IMR-90 (cell line): ENCODE results near the gene KCNH2.

Experiments used
- BHLHE40 ChIP-seq: fragments of 150-350 bp; IDR thresholded peaks from 2 replicates; pipeline ENCODE4 v1.6.1; 2016; ENCODE audit warnings: mild to moderate bottlenecking, low read depth, low read length
- CEBPB ChIP-seq: IDR thresholded peaks from 2 replicates; pipeline ENCODE4 v1.6.1; 2012; ENCODE audit warnings: low read depth, low read length, improper control_type of control experiment
- CHD1 ChIP-seq: IDR thresholded peaks from 2 replicates; pipeline ENCODE4 v1.6.1; 2012; ENCODE audit warnings: low read depth, low read length, improper control_type of control experiment
- CTCF ChIP-seq: conservative IDR thresholded peaks from 2 replicates; pipeline ENCODE4 v1.5.1; 2012; ENCODE audit warnings: mild to moderate bottlenecking, low read depth, low read length, improper control_type of control experiment
- FOS ChIP-seq: fragments of 150-350 bp; IDR thresholded peaks from 2 replicates; pipeline ENCODE4 v1.6.1; 2016; ENCODE audit warnings: low read depth, low read length
- MXI1 ChIP-seq: IDR thresholded peaks from 2 replicates; pipeline ENCODE4 v1.6.1; 2012; ENCODE audit warnings: low read depth, mild to moderate bottlenecking, low read length, moderate library complexity, borderline replicate concordance
- NFE2L2 ChIP-seq: fragments of 150-350 bp; IDR thresholded peaks from 2 replicates; pipeline ENCODE4 v1.6.1; 2016; ENCODE audit warnings: low read depth, mild to moderate bottlenecking, low read length
- POLR2A ChIP-seq: IDR thresholded peaks from 2 replicates; pipeline ENCODE4 v1.6.1; 2012; ENCODE audit warnings: mild to moderate bottlenecking, low read depth, low read length
- RAD21 ChIP-seq: IDR thresholded peaks from 2 replicates; pipeline ENCODE4 v1.6.1; 2012; ENCODE audit warnings: low read length, improper control_type of control experiment
- RCOR1 ChIP-seq: IDR thresholded peaks from 2 replicates; pipeline ENCODE4 v1.6.1; 2012; ENCODE audit warnings: mild to moderate bottlenecking, low read length, improper control_type of control experiment; ENCODE audit not compliant: insufficient replicate concordance
- SMC3 ChIP-seq: fragments of 150-350 bp; IDR thresholded peaks from 2 replicates; pipeline ENCODE4 v1.6.1; 2016; ENCODE audit warnings: low read depth, mild to moderate bottlenecking, antibody characterized with exemption, low read length, moderate library complexity
- TF ChIP-seq, protein P1 (sequence below): fragments of 150-350 bp; IDR thresholded peaks from 2 replicates; pipeline ENCODE4 v1.6.1; 2017; ENCODE audit warnings: mild to moderate bottlenecking, antibody characterized with exemption, low read length, low read depth
- TF ChIP-seq, protein P2 (sequence below): fragments of 150-350 bp; IDR thresholded peaks from 2 replicates; pipeline ENCODE4 v1.6.1; 2016; ENCODE audit warnings: low read depth, mild to moderate bottlenecking, low read length, moderate library complexity, borderline replicate concordance

GRCh38 chr7:150939466-150939865 lies 38.7 kb downstream of the KCNH2 start:
- TF ChIP-seq CTCF, result no peak
- TF ChIP-seq, protein P1, sequence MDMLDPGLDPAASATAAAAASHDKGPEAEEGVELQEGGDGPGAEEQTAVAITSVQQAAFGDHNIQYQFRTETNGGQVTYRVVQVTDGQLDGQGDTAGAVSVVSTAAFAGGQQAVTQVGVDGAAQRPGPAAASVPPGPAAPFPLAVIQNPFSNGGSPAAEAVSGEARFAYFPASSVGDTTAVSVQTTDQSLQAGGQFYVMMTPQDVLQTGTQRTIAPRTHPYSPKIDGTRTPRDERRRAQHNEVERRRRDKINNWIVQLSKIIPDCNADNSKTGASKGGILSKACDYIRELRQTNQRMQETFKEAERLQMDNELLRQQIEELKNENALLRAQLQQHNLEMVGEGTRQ, result no peak
- no peak for TF ChIP-seq POLR2A
- TF ChIP-seq SMC3, result no peak
- no peak for TF ChIP-seq RAD21
- TF ChIP-seq MXI1, result no peak
- no peak for TF ChIP-seq CEBPB
- no peak for TF ChIP-seq NFE2L2
- TF ChIP-seq BHLHE40, result no peak
- no peak for TF ChIP-seq FOS
- TF ChIP-seq CHD1, result no peak
- no peak for TF ChIP-seq RCOR1
- TF ChIP-seq, protein P2, sequence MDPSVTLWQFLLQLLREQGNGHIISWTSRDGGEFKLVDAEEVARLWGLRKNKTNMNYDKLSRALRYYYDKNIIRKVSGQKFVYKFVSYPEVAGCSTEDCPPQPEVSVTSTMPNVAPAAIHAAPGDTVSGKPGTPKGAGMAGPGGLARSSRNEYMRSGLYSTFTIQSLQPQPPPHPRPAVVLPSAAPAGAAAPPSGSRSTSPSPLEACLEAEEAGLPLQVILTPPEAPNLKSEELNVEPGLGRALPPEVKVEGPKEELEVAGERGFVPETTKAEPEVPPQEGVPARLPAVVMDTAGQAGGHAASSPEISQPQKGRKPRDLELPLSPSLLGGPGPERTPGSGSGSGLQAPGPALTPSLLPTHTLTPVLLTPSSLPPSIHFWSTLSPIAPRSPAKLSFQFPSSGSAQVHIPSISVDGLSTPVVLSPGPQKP, result no peak
